RCC 7860 (cell line): ENCODE results near the gene VSIG8.

Source experiments
- DNase-seq: peaks from one replicate; pipeline ENCODE4 v3.0.0-alpha.2; 2015; ENCODE audit warnings: low spot score
- FAIRE-seq: peaks from 2 replicates; lab custom pipeline; 2012; peaks lifted over from hg19 to GRCh38; lab: Jason Lieb, UNC

Gene VSIG8

GRCh38 chr1:159831412-159832141 lies 30.9 kb downstream of the VSIG8 start:
- FAIRE-seq (no peak), DNase-seq (no peak)

GRCh38 chr1:159830722-159831121 lies 31.7 kb downstream of the VSIG8 start:
- no peak for DNase-seq
- FAIRE-seq, result no peak

- peak; percentile 79 for DNase-seq
- peak; percentile 81 for FAIRE-seq
Measured at GRCh38 chr1:159829822-159830465, 32.5 kb downstream of the VSIG8 start.

- FAIRE-seq (no peak), DNase-seq (no peak)
Measured at GRCh38 chr1:159829273-159829634, 33.2 kb downstream of the VSIG8 start.

GRCh38 chr1:159828581-159829272 lies 33.7 kb downstream of the VSIG8 start:
- DNase-seq, result no peak
- no peak for FAIRE-seq

GRCh38 chr1:159828176-159828575 lies 34.3 kb downstream of the VSIG8 start:
- peak; percentile 77 for DNase-seq
- peak; percentile 60 for FAIRE-seq

GRCh38 chr1:159827549-159827948 lies 34.9 kb downstream of the VSIG8 start:
- FAIRE-seq (no peak), DNase-seq (no peak)

- DNase-seq (no peak), FAIRE-seq (no peak)
Measured at GRCh38 chr1:159827102-159827490, 35.4 kb downstream of the VSIG8 start.

- peak; percentile 17 for DNase-seq
- FAIRE-seq, result no peak
Measured at GRCh38 chr1:159826441-159827101, 35.9 kb downstream of the VSIG8 start, which contains the start of gene SLAMF8. SLAMF8 (plus strand) TSS chr1:159826873; CDS start chr1:159826899, 26 bp downstream.

GRCh38 chr1:159825564-159825963 lies 36.9 kb downstream of the VSIG8 start:
- FAIRE-seq (no peak), DNase-seq (no peak)

GRCh38 chr1:159823406-159823805 lies 39.1 kb downstream of the VSIG8 start:
- DNase-seq (no peak), FAIRE-seq (no peak)

GRCh38 chr1:159821171-159821867 lies 41.1 kb downstream of the VSIG8 start:
- FAIRE-seq (no peak), DNase-seq (peak; percentile 11)

GRCh38 chr1:159817276-159818041 lies 45.0 kb downstream of the VSIG8 start:
- FAIRE-seq (no peak), DNase-seq (peak; percentile 55)

- FAIRE-seq (no peak), DNase-seq (no peak)
Measured at GRCh38 chr1:159815926-159816325, 46.5 kb downstream of the VSIG8 start.

- FAIRE-seq (no peak), DNase-seq (peak; percentile 7)
Measured at GRCh38 chr1:159804924-159805323, 57.5 kb downstream of the VSIG8 start.
